ENCODE measurements around the gene ALDH18A1.
A peak's percentile ranks its signal among the peaks of the same experiment; 100 is the strongest.

ALDH18A1 gene

DNA sequence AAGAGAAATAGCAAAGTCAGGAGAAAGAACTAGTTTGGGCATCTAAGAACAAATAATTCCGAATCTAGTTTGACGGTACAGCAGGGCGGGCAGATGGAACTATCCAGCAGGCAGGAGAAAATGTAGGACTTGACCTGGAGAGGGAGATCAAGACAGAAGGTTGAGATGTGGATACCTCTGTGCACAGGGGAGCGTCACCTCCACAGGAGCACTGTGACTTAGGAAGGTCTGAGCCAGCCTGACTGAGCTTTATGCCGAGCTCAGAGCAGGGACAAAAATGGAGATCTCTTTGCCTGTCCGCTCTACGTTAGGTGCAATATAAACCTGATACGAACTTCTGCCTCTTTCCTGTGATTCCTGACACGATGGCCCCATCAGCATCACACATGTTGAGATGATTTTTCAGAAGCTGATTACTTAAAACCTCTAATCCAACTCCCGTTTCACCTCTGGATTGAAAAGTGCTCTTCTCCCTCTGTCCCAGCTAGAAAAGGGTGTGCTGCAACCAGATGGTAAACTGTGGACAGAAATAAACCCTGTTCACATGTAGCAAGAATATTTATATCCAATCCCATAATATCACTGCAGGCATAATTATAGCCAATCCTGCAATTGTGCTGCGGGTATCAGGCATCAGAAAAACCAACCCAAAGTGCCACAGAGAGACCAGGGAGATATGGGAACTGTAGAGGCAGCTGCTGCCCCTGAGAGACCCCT is 81.7 kb downstream of the ALDH18A1 start:
- no peak for DNase-seq

DNA sequence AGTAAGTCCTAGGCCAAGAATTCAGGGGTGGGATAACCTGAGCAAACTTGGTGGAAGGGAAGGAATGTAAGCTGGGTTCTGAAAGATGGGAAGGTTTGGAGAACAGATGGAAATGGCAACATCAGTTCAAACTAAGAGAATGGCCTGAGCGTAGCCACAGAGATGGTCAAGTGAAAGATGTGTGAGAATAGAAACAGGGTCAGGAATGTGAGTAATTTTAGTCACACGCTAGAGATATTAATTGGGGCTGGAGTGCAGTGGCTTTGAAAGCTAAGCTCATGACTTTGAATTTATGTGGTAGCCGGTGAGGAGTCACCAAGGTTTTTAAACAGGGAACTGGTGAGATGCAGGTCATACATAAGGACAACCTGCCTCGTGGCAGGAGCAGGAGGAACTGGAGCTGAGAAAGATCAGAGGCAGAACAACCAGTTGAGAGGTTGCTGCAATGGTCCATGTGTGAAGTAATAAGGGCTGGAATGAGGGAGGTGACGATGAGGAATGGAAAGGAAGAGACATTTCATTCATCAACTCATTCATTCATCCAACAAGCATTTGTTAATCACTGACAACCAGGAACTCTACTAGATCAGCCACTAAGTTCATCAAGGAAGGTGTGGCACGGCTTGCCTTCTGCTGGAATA is 82.4 kb downstream of the ALDH18A1 start:
- no peak for DNase-seq

DNA sequence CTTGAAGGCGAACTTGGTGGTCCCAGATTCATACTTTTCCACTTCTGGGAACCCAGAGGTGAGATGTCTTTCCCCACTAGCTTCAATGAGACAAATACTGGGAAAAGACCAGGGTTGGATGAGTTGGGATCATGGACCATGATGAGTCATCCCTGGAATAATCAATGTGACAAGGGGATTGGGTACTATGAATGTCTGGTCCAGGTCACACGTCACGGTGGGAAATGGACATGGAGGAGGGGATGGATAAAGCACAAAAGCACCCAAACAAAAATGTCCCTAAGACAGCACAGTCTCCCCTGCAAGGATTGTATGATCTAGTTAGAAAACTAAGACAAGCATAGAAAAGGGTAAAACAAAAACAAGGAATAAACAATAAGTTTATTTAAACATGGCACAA is 83.0 kb downstream of the ALDH18A1 start:
- no peak for DNase-seq

DNA sequence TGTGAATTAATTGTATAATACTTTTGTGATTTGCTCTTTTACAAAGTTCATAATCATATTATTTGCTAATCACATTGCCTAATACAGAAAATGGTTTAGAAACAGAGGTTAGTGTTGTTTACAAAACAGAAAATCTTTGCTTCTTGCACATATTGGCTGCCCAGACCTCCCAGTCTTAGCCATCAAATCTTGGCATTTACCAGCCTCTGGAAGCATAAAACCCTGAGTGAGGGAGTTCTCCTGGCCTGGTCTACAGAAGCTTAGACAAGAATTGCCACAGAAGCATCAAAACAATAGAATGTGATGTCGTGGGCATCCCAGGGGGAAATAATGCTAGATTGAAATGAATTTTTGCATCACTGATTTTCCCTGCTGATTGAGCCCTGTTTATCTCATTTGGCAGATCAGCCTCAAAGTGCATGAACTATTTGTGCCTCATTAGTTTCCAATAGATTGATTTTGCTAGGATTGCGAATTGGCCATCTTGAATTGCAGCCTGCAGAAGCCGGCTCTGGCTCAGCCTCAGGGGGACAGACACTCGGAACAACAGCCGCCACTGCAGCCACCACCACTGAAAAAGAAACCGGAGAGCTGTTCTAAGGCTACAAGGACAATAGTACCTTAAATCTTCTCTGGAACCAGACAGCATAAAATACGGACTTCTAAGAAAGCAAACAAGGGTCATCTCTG is 84.2 kb downstream of the ALDH18A1 start:
- DNase-seq, result no peak

DNA sequence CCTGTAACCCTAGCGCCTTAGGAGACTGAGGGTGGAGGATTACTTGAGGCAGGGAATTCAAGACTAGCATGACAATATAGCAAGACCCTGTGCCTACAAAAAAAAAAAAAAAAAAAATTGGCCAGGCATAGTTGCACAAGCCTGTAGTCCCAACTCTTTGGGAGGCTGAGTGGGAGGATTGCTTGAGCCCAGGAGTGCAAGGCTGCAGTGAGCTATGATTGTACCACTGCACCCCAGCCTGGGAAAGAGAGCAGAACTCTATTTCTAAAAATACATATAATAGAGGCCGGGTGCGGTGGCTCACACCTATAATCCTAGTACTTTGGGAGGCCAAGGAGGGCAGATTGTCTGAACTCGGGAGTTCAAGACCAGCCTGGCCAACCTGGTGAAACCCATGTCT is 85.1 kb downstream of the ALDH18A1 start:
- DNase-seq, result no peak

DNA sequence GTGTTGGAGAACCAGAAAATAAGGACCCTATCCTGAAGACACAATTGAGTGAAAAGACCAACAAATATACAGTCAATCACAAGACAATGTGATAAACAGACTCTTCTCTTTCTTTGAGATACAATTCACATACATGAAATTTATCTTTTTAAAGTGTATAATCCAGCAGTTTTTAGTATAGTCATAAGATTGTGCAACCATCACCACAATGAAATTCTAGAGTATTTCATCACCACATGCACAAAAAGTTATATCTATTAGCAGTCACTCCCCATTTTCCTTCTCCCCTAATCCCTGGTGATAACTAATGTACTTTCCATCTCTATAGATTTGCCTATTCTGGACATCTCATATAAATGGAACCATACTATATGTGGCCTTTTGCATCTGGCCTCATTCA is 87.1 kb downstream of the ALDH18A1 start:
- no peak for DNase-seq

DNA sequence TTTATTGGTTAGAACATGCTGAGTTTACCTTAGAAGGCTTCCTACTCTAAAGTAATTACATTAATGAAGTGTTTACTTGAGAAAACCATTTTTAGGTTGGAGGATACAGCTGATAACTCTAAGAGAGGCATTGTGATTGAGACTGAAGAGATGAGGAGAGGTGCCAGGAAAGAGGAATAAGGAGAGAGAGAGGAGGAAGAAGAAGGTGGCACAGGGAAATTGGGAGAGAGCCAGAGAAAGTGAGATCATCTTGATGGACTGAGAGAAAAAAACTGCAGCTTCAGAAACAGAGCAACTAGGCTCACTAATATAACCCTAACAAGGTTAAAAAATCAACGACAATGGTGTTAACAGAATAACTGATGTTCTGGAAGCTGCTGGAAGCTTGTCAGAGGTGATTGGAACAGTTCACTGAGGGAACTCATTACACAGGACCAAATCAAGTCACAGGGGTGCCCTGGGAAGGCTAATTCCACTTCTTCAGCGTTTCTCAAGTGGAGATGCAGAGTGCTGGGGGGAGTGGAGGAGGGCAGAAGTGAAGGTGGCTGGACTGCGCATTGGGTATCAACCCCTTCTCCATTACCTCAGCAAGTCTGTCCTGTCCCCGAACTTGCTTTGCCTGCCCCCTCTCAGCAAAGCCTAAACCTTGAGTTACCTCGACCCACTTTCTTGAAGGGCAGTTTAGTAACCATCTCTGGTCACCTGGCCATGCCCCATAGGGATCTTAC is 88.4 kb downstream of the ALDH18A1 start:
- DNase-seq, result no peak

DNA sequence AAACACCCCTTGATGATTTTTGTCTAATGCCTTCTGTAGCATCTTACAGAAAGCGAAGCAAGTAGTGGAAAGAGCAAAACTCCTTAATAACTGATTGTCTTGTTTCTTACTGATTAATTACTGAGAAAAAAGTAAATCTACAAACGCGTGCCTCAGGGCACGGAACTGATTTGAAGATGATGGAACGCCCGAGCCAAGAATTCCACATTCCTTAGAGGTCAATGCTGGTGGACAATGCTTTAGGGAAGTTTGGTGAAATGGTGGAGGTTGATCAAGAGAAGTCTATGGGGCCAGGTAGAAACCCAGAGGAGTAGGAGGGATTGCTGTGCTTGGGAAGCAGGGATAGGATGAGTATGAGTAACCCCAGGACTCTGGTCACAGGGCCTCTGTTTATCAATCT is 90.4 kb downstream of the ALDH18A1 start:
- DNase-seq, result no peak

DNA sequence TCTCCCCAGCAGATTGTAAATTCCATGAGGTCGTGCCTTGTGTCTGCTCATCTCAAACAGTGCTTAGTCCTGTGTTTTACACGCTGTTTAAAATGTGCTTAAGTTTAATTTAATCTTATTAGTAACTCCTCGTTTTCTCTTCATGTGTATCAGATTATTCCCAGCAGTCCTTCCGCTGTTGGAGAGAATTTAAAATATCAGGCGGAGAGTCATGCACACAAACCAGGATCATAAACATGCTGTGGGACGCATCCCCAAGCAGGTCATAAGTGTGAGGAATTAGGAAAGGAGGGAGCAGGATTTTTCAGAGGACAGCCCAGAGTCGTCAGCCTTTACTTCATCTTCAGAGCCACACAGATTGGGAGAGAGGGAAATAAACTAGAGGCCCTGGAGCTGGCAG is 91.2 kb downstream of the ALDH18A1 start:
- no peak for DNase-seq

DNA sequence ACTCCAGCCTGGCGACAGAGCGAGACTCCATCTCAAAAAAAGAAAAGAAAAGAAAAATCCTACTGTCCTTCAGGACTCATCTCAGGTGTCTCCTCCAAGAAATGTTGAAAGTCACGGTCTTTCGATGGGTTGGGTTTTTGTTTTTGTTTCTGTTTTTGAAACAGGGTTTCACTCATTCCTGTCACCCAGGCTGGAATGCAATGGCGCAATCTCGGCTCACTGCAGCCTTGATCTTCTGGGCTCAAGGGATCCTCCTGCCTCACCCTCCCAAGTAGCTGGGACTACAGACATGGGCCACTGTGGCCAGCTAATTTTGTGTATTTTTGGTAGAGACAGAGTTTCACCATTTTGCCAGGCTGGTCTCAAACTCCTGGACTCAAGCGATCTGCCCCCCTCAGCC is 92.2 kb downstream of the ALDH18A1 start:
- no peak for DNase-seq

DNA sequence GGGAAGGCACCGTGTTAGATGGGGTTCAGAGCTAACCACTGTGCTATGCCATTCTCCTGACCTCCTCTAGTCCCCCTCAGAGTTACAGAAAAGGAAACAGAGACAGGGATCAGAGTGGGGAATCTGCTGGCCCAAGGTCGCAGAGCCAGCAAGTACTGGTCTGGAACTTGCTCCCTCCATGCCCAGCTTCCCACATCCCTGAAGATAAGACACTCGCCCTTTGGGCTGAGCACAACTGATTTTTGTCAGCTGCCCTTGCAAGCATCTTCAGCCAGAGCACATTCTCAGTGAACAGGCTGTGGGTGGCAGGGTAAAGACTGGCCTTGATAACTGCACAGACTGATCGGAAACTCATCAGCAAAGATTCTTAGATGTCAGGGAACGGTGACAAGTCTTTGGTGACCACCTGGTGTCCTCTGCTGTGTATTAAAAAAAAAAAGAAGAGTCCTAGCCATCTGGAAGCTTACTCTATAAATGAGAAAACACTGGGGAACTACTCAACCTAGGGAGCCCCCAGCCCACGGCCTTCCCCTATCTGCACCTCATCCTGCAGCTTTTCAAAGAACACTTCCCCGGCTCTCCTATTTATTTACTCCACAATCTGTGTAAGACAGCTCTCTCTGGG is 94.1 kb downstream of the ALDH18A1 start:
- no peak for DNase-seq

DNA sequence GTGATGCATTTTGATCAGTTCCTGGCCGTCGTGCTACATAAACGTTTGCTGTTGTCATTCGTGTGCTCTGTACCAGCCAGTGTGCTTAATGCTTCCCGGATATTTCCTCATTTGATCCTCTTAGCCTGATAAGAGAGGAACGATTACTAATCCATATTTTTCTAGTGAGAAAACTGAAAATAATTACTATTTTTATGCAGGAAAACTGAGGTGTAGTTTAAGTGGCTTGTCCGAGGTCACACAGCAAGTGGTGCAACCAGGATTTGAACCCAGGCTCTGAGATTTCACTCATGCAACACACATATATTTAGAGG is 94.7 kb downstream of the ALDH18A1 start:
- no peak for DNase-seq

DNA sequence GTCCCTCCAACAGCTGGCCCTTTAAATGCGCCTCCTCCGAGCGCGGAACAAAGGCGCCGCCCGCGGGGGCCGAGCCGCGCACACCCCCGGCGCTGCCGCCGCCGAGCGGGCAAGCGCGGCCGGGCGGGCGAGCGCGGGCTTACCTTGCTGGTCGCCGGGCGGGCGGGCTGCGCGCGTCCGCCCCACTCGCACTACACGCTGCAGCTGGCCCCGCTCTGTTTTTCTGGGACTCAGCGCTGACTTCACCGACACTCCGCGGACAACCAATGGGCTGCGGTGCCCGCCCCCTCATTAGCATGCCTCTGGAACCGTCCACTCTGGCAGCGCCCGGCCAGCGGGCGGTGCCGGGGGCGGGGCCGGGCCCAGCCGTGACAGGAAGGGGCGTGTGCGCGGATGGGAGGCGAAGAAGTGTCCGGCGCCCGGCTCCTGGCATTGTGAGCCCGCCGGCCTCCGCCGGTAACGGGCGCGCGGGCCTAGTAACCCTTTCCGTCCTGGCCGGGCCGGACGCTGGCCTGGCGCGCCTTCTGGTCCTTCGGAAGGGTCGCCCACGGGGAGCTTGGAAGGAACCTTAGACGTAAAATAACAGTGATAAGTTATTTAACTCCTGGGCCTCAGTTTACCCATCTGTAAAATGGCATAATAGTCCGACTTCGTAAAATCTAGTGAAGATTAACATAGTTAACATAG is 95.2 kb downstream of the ALDH18A1 start, which contains the start of gene SORBS1:
TSS of gene SORBS1 (minus strand) at position 195 of the 687 bp plus-strand sequence. CDS start 120,236 bp downstream, outside the sequence.
- peak; percentile 89 for DNase-seq

DNA sequence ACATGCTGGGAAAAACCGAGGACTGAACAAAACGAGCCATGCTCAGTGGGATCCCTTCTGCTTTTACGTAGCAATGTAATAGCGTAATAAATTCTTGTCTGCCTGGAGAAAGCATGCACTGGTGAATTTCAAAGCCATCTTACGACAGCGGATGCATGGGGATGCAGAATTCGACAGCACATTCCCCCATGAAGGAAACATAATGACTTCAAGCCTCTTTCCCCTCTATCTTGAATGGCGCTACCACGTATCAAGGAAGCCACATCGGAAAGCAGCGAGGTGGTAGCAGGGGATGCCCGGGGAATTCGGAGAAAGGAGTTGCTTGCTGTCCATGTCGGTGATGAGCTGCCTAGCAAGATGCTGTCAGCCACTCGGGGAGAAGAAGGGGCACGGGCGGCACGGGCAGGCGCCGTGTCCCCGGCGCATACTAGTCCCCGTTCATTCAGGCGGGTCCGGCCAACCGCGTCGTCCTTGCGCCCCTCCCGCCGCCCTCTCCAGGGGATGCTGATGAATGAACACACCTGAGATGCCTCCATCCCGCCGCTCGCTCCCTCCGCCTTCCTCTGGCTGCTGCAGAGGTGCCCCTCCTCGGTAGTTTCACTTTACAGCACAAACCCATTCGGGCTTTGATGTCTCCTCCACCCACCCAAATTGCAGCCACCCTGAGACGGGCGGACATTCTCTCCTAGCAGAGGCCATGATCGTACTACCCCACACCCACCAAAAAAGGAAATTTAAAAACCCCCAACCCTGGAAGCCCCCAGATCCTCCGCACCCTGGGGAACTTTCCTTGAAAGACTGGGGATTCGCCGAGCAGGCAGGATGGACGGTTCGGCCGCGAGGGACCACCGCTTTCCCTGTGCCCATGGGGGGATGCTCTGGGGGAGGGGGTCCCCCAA is 96.0 kb downstream of the ALDH18A1 start:
- DNase-seq, result peak; percentile 69

DNA sequence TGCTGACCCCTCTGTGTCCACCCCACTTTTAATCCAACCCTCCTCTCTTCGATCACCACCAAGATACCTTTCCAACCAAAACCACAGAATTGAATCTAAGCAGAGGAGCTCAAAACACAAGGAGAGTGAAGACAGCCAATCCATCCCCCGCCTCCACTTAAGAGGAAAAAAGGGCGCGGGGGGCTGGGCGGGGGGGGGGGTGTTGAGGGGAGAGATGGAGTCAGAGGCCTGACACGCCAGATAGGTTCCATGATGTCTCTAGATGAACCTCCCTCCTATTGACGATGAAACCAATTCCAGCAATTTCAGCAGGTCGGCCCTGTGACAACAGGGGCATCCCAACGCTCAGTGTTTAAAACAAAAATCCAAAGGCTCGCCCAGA is 96.6 kb downstream of the ALDH18A1 start:
- DNase-seq, result no peak

DNA sequence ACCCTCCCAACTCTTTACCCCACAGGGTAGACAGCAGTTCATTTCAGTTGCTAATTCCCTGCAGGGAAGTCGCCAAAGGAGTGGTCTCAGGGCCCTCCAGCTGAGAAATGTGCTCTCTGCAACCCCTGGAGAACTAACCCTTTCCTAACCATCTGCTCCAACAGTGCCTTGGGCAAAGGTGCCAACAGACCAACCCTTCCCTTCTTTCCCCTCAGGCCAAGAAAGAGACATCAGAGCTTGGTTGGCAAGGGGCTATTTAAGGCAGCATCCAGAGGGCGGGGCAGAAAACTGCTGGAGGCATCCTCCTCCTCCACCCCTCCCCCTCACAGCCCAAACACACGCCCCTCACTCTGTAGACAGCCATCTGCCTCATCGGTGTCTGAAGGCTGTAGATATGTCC is 97.0 kb downstream of the ALDH18A1 start:
- DNase-seq, result no peak

DNA sequence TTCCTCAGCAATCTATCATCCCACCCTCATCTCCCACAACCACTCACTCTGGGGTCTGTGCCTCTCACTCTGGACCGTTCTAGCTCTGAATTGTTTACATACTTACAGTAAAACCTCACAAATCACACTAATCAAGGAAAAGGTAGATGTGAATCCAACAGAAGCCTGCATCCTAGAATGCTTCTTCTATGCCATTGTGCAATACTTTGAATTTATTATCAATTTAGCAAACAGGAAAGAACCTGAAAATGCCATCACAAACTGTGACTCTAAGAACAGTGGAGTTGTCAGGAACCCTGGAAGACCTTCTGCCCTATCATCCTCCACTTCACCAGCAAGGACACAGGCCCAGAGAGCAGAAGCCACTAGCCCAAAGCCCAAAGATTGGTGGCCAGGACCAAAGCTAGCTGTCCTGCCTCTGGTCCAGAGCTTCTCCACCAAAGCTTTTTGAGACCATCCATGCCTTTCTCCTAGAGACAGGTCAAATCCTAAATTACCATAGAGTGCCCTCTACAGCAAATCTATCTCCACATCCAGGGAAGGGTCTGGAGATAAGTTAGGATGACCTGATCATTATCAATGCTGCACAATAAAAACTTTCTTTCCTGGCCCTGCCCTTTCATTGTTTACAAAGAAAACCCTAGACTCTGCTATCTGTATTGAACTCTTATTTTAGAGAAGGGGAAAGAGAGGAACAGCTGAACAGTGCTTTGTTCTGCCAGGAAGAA is 97.8 kb downstream of the ALDH18A1 start:
- no peak for DNase-seq

DNA sequence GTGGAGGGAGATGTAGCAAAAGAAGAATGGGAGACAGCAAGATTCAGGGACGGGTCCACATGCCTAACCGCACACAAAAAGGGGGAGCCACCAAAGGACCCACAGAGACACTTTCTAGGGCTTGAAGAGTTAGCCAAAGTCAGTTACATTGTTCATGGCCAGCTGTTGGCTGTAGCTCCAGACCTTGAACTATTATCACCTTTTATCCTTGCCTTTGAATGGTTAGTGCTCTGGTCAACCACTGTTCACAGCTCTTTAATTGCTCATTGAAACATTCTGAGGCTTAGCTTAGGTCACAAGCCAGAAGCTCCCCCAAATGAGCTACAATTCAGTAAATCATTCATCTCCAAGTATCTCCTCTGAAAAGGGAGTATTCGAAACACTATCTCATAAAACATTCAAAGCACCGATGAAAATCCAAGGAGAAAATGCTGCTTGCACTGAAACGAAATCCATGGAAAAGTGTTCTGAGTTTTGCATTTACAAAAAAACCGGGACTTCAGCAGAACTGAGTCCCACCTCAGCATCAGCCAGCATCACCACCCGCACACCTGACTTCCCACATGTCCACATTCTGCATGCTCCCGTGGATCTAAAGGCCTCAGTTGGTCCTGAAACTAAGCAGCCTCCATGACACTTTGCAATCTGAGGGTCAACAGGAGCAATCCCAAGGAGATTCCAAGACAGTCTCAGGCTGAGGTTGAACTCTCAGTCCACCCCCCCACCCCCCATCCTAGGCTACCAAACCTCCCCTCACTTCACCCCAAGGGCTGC is 99.3 kb downstream of the ALDH18A1 start:
- DNase-seq, result no peak

Measured in activated CD8-positive, alpha-beta memory T cell treated with anti-CD3 and anti-CD28 coated beads, Interleukin-2, amount 50 U/mL, for 48 hours (primary cell).